MCF 10A (cell line): ENCODE results near the gene UPK2. TPM values are rescaled to one million over a fixed set of nuclear protein-coding genes. Genes with fewer than 3 reads are reported as not detected.

Experiments
- BruUV-seq: library from RNA; stranded (reverse); fragments of 400-500 nt; replicated peaks from 2 replicates; lab custom pipeline; 2021; lab: Mats Ljungman, UMichigan
- CTCF ChIA-PET: fragments of 300-600 bp; sonication (Branson Sonifier 250); formaldehyde crosslinking; extraction: SDS; loops from one replicate; lab custom pipeline; 2021; ENCODE audit warnings: antibody characterized with exemption, inconsistent platforms; lab: Yijun Ruan, JAX
- POLR2A ChIA-PET: fragments of 300-600, 350-650 bp; sonication (Branson Sonifier 250); formaldehyde crosslinking; extraction: SDS; loops from one replicate; lab custom pipeline; 2020; ENCODE audit warnings: antibody characterized with exemption, inconsistent platforms; lab: Yijun Ruan, JAX
- DNase-seq: peaks from one replicate; pipeline ENCODE4 v3.0.0-alpha.2; 2018; ENCODE audit not compliant: unreplicated experiment
- H3K27ac Mint-ChIP-seq: one replicate; pipeline ENCODE4 v1.8.0; 2022; ENCODE audit warnings: mild to moderate bottlenecking, low read depth, mixed read lengths; ENCODE audit not compliant: unreplicated experiment
- H3K27me3 Mint-ChIP-seq: one replicate; pipeline ENCODE4 v1.8.0; 2022; ENCODE audit warnings: mixed read lengths; ENCODE audit not compliant: insufficient read depth, unreplicated experiment
- H3K36me3 Mint-ChIP-seq: one replicate; pipeline ENCODE4 v1.8.0; 2022; ENCODE audit warnings: mild to moderate bottlenecking, moderate library complexity, mixed read lengths; ENCODE audit not compliant: insufficient read depth, unreplicated experiment
- H3K4me1 Mint-ChIP-seq: one replicate; pipeline ENCODE4 v1.8.0; 2022; ENCODE audit warnings: mixed read lengths; ENCODE audit not compliant: insufficient read depth, unreplicated experiment
- H3K4me3 Mint-ChIP-seq: one replicate; pipeline ENCODE4 v1.8.0; 2022; ENCODE audit warnings: mild to moderate bottlenecking, moderate library complexity, mixed read lengths; ENCODE audit not compliant: unreplicated experiment
- H3K9me3 Mint-ChIP-seq: one replicate; pipeline ENCODE4 v1.8.0; 2022; ENCODE audit warnings: mixed read lengths; ENCODE audit not compliant: unreplicated experiment
- CTCF ChIP-seq: fragments of 200-600 bp; IDR thresholded peaks from one replicate; pipeline ENCODE4 v1.8.0; 2022; ENCODE audit warnings: antibody characterized with exemption, mild to moderate bottlenecking; ENCODE audit not compliant: unreplicated experiment
- intact Hi-C: fragments of 100-400 bp; cut with micrococcal nuclease; formaldehyde crosslinking; loops from 2 replicates; pipeline ENCODE4 v1.14.1; 2022
- microRNA-seq: library from miRNA; unstranded; fragments of <30 nt; microRNA quantifications from one replicate; pipeline ENCODE4 v1.2.0, GENCODE V29; 2022
- total RNA-seq: library from RNA; stranded (reverse); gene quantifications from 2 replicates; pipeline ENCODE4 v1.2.3, GENCODE V29; 2022

Gene UPK2
- total RNA-seq, 1 experiment from 2014 or later = not detected

DNA sequence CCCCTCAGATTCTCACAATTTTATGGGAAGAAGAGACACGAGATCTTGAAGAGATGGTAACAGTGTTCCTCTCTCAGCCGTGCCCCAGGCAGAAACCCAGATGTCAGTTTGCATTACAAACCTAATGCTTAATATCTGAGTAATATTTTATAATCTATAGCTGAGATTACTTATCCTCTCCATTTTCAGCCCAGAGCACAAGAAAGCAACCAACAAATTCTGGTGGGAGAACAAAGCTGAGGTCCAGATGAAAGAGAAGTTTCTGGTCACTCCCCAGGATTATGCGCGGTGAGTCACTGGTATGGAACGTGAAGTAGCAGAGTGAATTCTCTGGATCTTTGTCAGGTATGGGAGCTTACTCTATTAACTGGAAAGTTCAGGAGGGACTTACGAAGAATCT, 42.7 kb downstream of the UPK2 start:
- BruUV-seq = TSS peak; percentile 46
- POLR2A ChIA-PET = interaction anchor here (0.6 to 14.9 kb wide), 19 partner anchors 10 to 415 kb away, joined by 3 to 286 read pairs (median 3); partner anchors contain the start of genes CBL, DDX6, RPS25 and TRAPPC4
- H3K4me1 Mint-ChIP-seq = peaks cover 5% of the 10 kb centered on the region
- peak overlapping the region; percentile 70 for H3K27ac Mint-ChIP-seq
- no peak for TF ChIP-seq CTCF
- CTCF ChIA-PET = interaction anchor here (0.7 to 2.4 kb wide), 4 partner anchors 10 to 27 kb away, joined by 3 to 10 read pairs (median 4); no protein-coding TSS in a partner anchor
- peaks cover 49% of the 10 kb centered on the region for H3K36me3 Mint-ChIP-seq
- peak overlapping the region; percentile 95 for H3K4me3 Mint-ChIP-seq
- no peaks in the 10 kb centered on the region for H3K27me3 Mint-ChIP-seq
- intact Hi-C loops = no loop called here
- no peaks in the 10 kb centered on the region for H3K9me3 Mint-ChIP-seq
- peak; percentile 77 for DNase-seq

DNA sequence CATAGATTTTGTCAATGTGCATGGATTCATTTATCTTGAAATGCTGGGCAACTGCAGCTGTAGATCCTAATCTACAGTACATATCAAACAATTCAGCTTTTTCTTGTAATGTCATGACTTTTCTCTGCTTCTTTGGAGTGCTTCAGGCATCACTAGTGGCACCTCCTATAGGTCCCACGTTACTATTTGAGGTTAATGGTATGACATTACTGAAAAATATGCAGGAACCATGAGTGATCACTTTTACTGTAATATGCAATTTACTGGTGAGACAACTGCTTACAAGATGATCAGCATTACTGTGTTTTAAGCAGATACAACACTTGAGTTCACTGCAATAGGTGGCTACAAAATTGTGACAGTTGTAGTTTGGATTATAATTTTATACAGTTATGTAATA, 44.8 kb downstream of the UPK2 start:
- TF ChIP-seq CTCF = no peak
- POLR2A ChIA-PET = interaction anchor here (0.7 to 14.9 kb wide), 3 partner anchors 13 to 94 kb away, joined by 4 to 286 read pairs (median 4); partner anchors contain the start of genes RPS25 and TRAPPC4
- BruUV-seq = no TSS peak
- CTCF ChIA-PET = interaction anchor here (1.0 to 2.4 kb wide), 3 partner anchors 12 to 24 kb away, joined by 3 to 10 read pairs (median 3); no protein-coding TSS in a partner anchor
- Mint-ChIP-seq H3K4me1 (peaks cover 5% of the 10 kb centered on the region), H3K4me3 (no peak overlapping the region), H3K27ac (no peak overlapping the region), H3K9me3 (no peaks in the 10 kb centered on the region), H3K36me3 (peaks cover 70% of the 10 kb centered on the region), H3K27me3 (no peaks in the 10 kb centered on the region)
- intact Hi-C loops = no loop called here
- DNase-seq = no peak

GRCh38 chr11:119006656-119007055, 50.6 kb downstream of the UPK2 start:
- Mint-ChIP-seq H3K4me3 (no peak overlapping the region), H3K36me3 (peaks cover 84% of the 10 kb centered on the region), H3K27ac (no peak overlapping the region), H3K9me3 (no peaks in the 10 kb centered on the region), H3K27me3 (no peaks in the 10 kb centered on the region), H3K4me1 (no peaks in the 10 kb centered on the region)
- no peak for TF ChIP-seq CTCF
- intact Hi-C loops = no loop called here
- BruUV-seq = no TSS peak
- ChIA-PET CTCF (no interaction called here), POLR2A (interaction anchor here (14.9 to 15.1 kb wide), 2 partner anchors 6 to 7 kb away, joined by 286 read pairs; partner anchors contain the start of genes CENATAC, RPS25 and TRAPPC4)
- no peak for DNase-seq

Small RNA genes within 50 kb of the gene (microRNA-seq; reads per million reads assigned to microRNA genes)
- gene MIR4492 = not detected

Other genes starting within 250 kb of the UPK2 start
- 111 and 143 TPM in 2 replicates for gene DDX6, start 165.1 kb upstream of the UPK2 start, total RNA-seq
- gene CXCR5, start 72.4 kb upstream of the UPK2 start, total RNA-seq = not detected in 2 replicates
- gene BCL9L, start 30.4 kb upstream of the UPK2 start, total RNA-seq = 91.6 and 121 TPM in 2 replicates
- gene FOXR1, start 15.5 kb downstream of the UPK2 start, total RNA-seq = not detected in 2 replicates
- gene CENATAC, start 41.8 kb downstream of the UPK2 start, total RNA-seq = 48.0 and 49.0 TPM in 2 replicates
- 1,252 and 1,255 TPM in 2 replicates for gene RPS25, start 62.0 kb downstream of the UPK2 start, total RNA-seq
- 78.6 and 96.5 TPM in 2 replicates for gene TRAPPC4, start 62.5 kb downstream of the UPK2 start, total RNA-seq
- 6.8 and 10.0 TPM in 2 replicates for gene SLC37A4, start 74.6 kb downstream of the UPK2 start, total RNA-seq
- gene HYOU1, start 100.9 kb downstream of the UPK2 start, total RNA-seq = 398 and 664 TPM in 2 replicates
- 16.2 and 21.8 TPM in 2 replicates for gene VPS11, start 111.5 kb downstream of the UPK2 start, total RNA-seq
- gene HMBS, start 128.6 kb downstream of the UPK2 start, total RNA-seq = 38.4 and 51.3 TPM in 2 replicates
- 55.6 and 58.8 TPM in 2 replicates for gene DPAGT1, start 145.6 kb downstream of the UPK2 start, total RNA-seq
- gene C2CD2L, start 151.0 kb downstream of the UPK2 start, total RNA-seq = 13.5 and 15.4 TPM in 2 replicates
- 23.4 and 26.2 TPM in 2 replicates for gene HINFP, start 165.3 kb downstream of the UPK2 start, total RNA-seq
- gene ABCG4, start 192.8 kb downstream of the UPK2 start, total RNA-seq = not detected in 2 replicates
- gene NLRX1, start 212.4 kb downstream of the UPK2 start, total RNA-seq = 16.7 and 18.9 TPM in 2 replicates
- 0.20 TPM in 1 of 2 replicates, not detected in the other for gene NHERF4, start 229.2 kb downstream of the UPK2 start, total RNA-seq